Mesenchymal stem cell (in vitro differentiated cells and primary cell): ENCODE data around the gene C13orf46.

Source experiments
- DNase-seq: peaks from one replicate; pipeline ENCODE4 v3.0.0-alpha.2; 2013
- H2AFZ ChIP-seq: one replicate; pipeline ENCODE4 v1.6.1; 2013; ENCODE audit warnings: low read depth, mild to moderate bottlenecking, control low read depth, inconsistent platforms, low read length, moderate library complexity
- H2AK5ac ChIP-seq: 2 replicates; pipeline ENCODE4 v1.6.1; 2013; ENCODE audit warnings: low read length, moderate library complexity, mild to moderate bottlenecking, inconsistent platforms; ENCODE audit not compliant: severe bottlenecking
- H2BK120ac ChIP-seq: one replicate; pipeline ENCODE4 v1.6.1; 2013; ENCODE audit warnings: low read depth, mild to moderate bottlenecking, inconsistent platforms, low read length, moderate library complexity
- H2BK12ac ChIP-seq, 2 experiments: one replicate each; pipeline ENCODE4 v1.6.1; 2013; ENCODE audit warnings: inconsistent platforms in 2 of 2, low read length in 2 of 2, mild to moderate bottlenecking in 2 of 2, moderate library complexity in 2 of 2, control low read depth in 1 of 2
- H2BK15ac ChIP-seq: one replicate; pipeline ENCODE4 v1.6.1; 2013; ENCODE audit warnings: mild to moderate bottlenecking, low read depth, inconsistent platforms; ENCODE audit not compliant: poor library complexity, severe bottlenecking
- H2BK5ac ChIP-seq: 2 replicates; pipeline ENCODE4 v1.6.1; 2013; ENCODE audit warnings: low read depth, mild to moderate bottlenecking, low read length, control low read depth, inconsistent platforms; ENCODE audit not compliant: poor library complexity, severe bottlenecking
- H3K14ac ChIP-seq, 2 experiments: one replicate each; pipeline ENCODE4 v1.6.1; 2013; ENCODE audit warnings: inconsistent platforms in 2 of 2, low read length in 2 of 2, control low read depth in 1 of 2, mild to moderate bottlenecking in 1 of 2, moderate library complexity in 1 of 2
- H3K18ac ChIP-seq, 2 experiments: one replicate each; pipeline ENCODE4 v1.6.1; 2013; ENCODE audit warnings: inconsistent platforms in 2 of 2, low read length in 2 of 2, control low read depth in 1 of 2, low read depth in 1 of 2, mild to moderate bottlenecking in 1 of 2
- H3K23ac ChIP-seq, 2 experiments: one replicate each; pipeline ENCODE4 v1.6.1; 2013; ENCODE audit warnings: inconsistent platforms in 2 of 2, low read length in 2 of 2, mild to moderate bottlenecking in 2 of 2, moderate library complexity in 2 of 2, control low read depth in 1 of 2
- H3K27ac ChIP-seq: 2 replicates; pipeline ENCODE4 v1.5.1; 2013; ENCODE audit warnings: mild to moderate bottlenecking, moderate library complexity, low read length, control low read depth, inconsistent platforms; ENCODE audit not compliant: poor library complexity, severe bottlenecking
- H3K27me3 ChIP-seq, 2 experiments: 2 replicates each; pipeline versions ENCODE4 v1.6.1 to v1.7.0; 2013; ENCODE audit warnings: low read length in 2 of 2, mild to moderate bottlenecking in 2 of 2, moderate library complexity in 2 of 2, control low read depth in 1 of 2, inconsistent platforms in 1 of 2; ENCODE audit not compliant: control insufficient read depth in 1 of 2, insufficient read depth in 1 of 2
- H3K36me3 ChIP-seq, 2 experiments: 2 replicates each; pipeline versions ENCODE4 v1.6.1 to v1.7.0; 2013; ENCODE audit warnings: low read length in 2 of 2, control low read depth in 1 of 2, inconsistent platforms in 1 of 2, low read depth in 1 of 2, mild to moderate bottlenecking in 1 of 2; ENCODE audit not compliant: insufficient read depth in 2 of 2, control insufficient read depth in 1 of 2
- H3K4ac ChIP-seq, 2 experiments: one replicate each; pipeline ENCODE4 v1.6.1; 2013; ENCODE audit warnings: inconsistent platforms in 2 of 2, low read length in 2 of 2, mild to moderate bottlenecking in 2 of 2, moderate library complexity in 2 of 2, control low read depth in 1 of 2, low read depth in 1 of 2
- H3K4me1 ChIP-seq: 2 replicates; pipeline ENCODE4 v1.6.1; 2013; ENCODE audit warnings: low read depth, low read length, control low read depth; ENCODE audit not compliant: control insufficient read depth, insufficient read depth
- H3K4me2 ChIP-seq: 2 replicates; pipeline ENCODE4 v1.6.1; 2013; ENCODE audit warnings: low read length, mild to moderate bottlenecking, inconsistent platforms; ENCODE audit not compliant: poor library complexity, severe bottlenecking
- H3K4me3 ChIP-seq, 2 experiments: 2 replicates each; pipeline versions ENCODE4 v1.5.1 to v1.7.0; 2013; ENCODE audit warnings: low read length in 2 of 2, mild to moderate bottlenecking in 2 of 2, control low read depth in 1 of 2, low read depth in 1 of 2; ENCODE audit not compliant: insufficient read depth in 1 of 2
- H3K79me1 ChIP-seq: replicated peaks from 2 replicates; pipeline ENCODE4 v1.6.1; 2013; ENCODE audit warnings: mild to moderate bottlenecking, control low read depth, low read length, inconsistent platforms; ENCODE audit not compliant: poor library complexity, severe bottlenecking
- H3K9ac ChIP-seq: 2 replicates; pipeline ENCODE4 v1.7.0; 2013; ENCODE audit warnings: mild to moderate bottlenecking, low read length, moderate library complexity
- H3K9me3 ChIP-seq: 2 replicates; pipeline ENCODE4 v1.7.0; 2013; ENCODE audit warnings: mild to moderate bottlenecking, low read length; ENCODE audit not compliant: control insufficient read depth
- H4K8ac ChIP-seq: one replicate; pipeline ENCODE4 v1.6.1; 2013; ENCODE audit warnings: inconsistent platforms, mild to moderate bottlenecking, low read length, moderate library complexity
- H4K91ac ChIP-seq: one replicate; pipeline ENCODE4 v1.6.1; 2013; ENCODE audit warnings: mild to moderate bottlenecking, low read length, inconsistent platforms
- WGBS: methylation state at CpG from one replicate; pipeline ENCODE4 v1.1.7; 2013; ENCODE audit warnings: mixed read lengths; 5-methylcytosine and 5-hydroxymethylcytosine counted together

C13orf46 gene

GRCh38 chr13:114002771-114003321 is 29.0 kb upstream of the C13orf46 start:
- Histone ChIP-seq H2AK5ac (no peak overlapping the region), H2BK15ac (no peak overlapping the region), H3K4me2 (no peak overlapping the region), H4K91ac (no peak overlapping the region), H3K23ac (peak overlapping the region in 1 of 2 experiments; percentile 16), H3K14ac (no peak overlapping the region), H2AFZ (no peak overlapping the region), H3K79me1 (peaks cover 27% of the 10 kb centered on the region), H3K27ac (no peak overlapping the region), H2BK5ac (no peak overlapping the region), H3K4me1 (peaks cover 23% of the 10 kb centered on the region), H3K9me3 (no peaks in the 10 kb centered on the region), H2BK120ac (no peak overlapping the region), H3K4ac (no peak overlapping the region), H3K18ac (no peak overlapping the region), H2BK12ac (no peak overlapping the region), H3K36me3 (peaks cover 70 to 71% of the 10 kb centered on the region in 2 experiments), H3K4me3 (no peak overlapping the region), H4K8ac (no peak overlapping the region), H3K9ac (no peak overlapping the region), H3K27me3 (no peaks in the 10 kb centered on the region)
- WGBS = 96% methylated on average over 24 of the region's 24 CpGs
- no peak for DNase-seq

GRCh38 chr13:114002009-114002544 is 28.2 kb upstream of the C13orf46 start:
- WGBS = 94% methylated on average over 27 of the region's 27 CpGs
- no peak overlapping the region for H3K14ac ChIP-seq
- no peak overlapping the region for H3K27ac ChIP-seq
- H3K23ac ChIP-seq = no peak overlapping the region
- no peak overlapping the region for H2AK5ac ChIP-seq
- H3K27me3 ChIP-seq = no peaks in the 10 kb centered on the region
- H2BK12ac ChIP-seq = no peak overlapping the region
- no peak overlapping the region for H3K18ac ChIP-seq
- no peak overlapping the region for H3K4me3 ChIP-seq
- peaks cover 29% of the 10 kb centered on the region for H3K79me1 ChIP-seq
- DNase-seq = no peak
- no peak overlapping the region for H2BK120ac ChIP-seq
- no peak overlapping the region for H3K9ac ChIP-seq
- no peak overlapping the region for H2BK5ac ChIP-seq
- no peak overlapping the region for H2AFZ ChIP-seq
- no peak overlapping the region for H4K91ac ChIP-seq
- no peak overlapping the region for H4K8ac ChIP-seq
- H3K4ac ChIP-seq = no peak overlapping the region
- peaks cover 71 to 73% of the 10 kb centered on the region in 2 experiments for H3K36me3 ChIP-seq
- H2BK15ac ChIP-seq = no peak overlapping the region
- peaks cover 25% of the 10 kb centered on the region for H3K4me1 ChIP-seq
- no peaks in the 10 kb centered on the region for H3K9me3 ChIP-seq
- H3K4me2 ChIP-seq = no peak overlapping the region

GRCh38 chr13:114001331-114002008 is 27.6 kb upstream of the C13orf46 start:
- Histone ChIP-seq H3K79me1 (peaks cover 36% of the 10 kb centered on the region), H2BK15ac (no peak overlapping the region), H3K9me3 (no peaks in the 10 kb centered on the region), H3K4me3 (no peak overlapping the region), H3K14ac (no peak overlapping the region), H3K27me3 (no peaks in the 10 kb centered on the region), H4K91ac (no peak overlapping the region), H2AK5ac (no peak overlapping the region), H3K36me3 (peaks cover 78 to 79% of the 10 kb centered on the region in 2 experiments), H3K23ac (no peak overlapping the region), H2BK120ac (no peak overlapping the region), H4K8ac (no peak overlapping the region), H3K27ac (no peak overlapping the region), H2AFZ (no peak overlapping the region), H3K4ac (no peak overlapping the region), H3K4me1 (peaks cover 32% of the 10 kb centered on the region), H3K18ac (no peak overlapping the region), H2BK5ac (no peak overlapping the region), H2BK12ac (no peak overlapping the region), H3K9ac (no peak overlapping the region), H3K4me2 (no peak overlapping the region)
- 94% methylated on average over 46 of the region's 46 CpGs for WGBS
- no peak for DNase-seq

GRCh38 chr13:114000151-114001040 is 26.5 kb upstream of the C13orf46 start:
- Histone ChIP-seq H3K27me3 (no peaks in the 10 kb centered on the region), H3K23ac (peak overlapping the region in 1 of 2 experiments; percentile 46), H3K4me1 (peaks cover 34% of the 10 kb centered on the region), H3K79me1 (peaks cover 36% of the 10 kb centered on the region), H3K18ac (no peak overlapping the region), H2BK5ac (no peak overlapping the region), H2BK120ac (no peak overlapping the region), H3K9me3 (no peaks in the 10 kb centered on the region), H3K36me3 (peaks cover 83% of the 10 kb centered on the region in 2 experiments), H3K4me3 (no peak overlapping the region), H4K8ac (no peak overlapping the region), H3K27ac (no peak overlapping the region), H3K4me2 (no peak overlapping the region), H4K91ac (no peak overlapping the region), H2BK12ac (no peak overlapping the region), H2AK5ac (no peak overlapping the region), H3K14ac (no peak overlapping the region), H3K9ac (no peak overlapping the region), H2AFZ (no peak overlapping the region), H3K4ac (no peak overlapping the region), H2BK15ac (no peak overlapping the region)
- 97% methylated on average over 20 of the region's 26 CpGs for WGBS
- no peak for DNase-seq
